HFFc6 (cell line): ENCODE results near the gene UFD1. TPM values are rescaled to one million over a fixed set of nuclear protein-coding genes. Genes with fewer than 3 reads are reported as not detected.

Experiments
- DNase-seq: peaks from one replicate; pipeline ENCODE4 v3.0.0-alpha.2; 2018
- H3K27ac Mint-ChIP-seq: 2 replicates; pipeline ENCODE4 v1.8.0; 2020; ENCODE audit warnings: mild to moderate bottlenecking, mixed read lengths
- H3K27me3 Mint-ChIP-seq: 2 replicates; pipeline ENCODE4 v1.8.0; 2021; ENCODE audit warnings: mild to moderate bottlenecking, moderate library complexity, mixed read lengths; ENCODE audit not compliant: insufficient read depth
- H3K36me3 Mint-ChIP-seq: 2 replicates; pipeline ENCODE4 v1.8.0; 2021; ENCODE audit warnings: low read depth, mixed read lengths
- H3K4me1 Mint-ChIP-seq: 2 replicates; pipeline ENCODE4 v1.8.0; 2020; ENCODE audit warnings: low read depth, mixed read lengths
- H3K4me3 Mint-ChIP-seq: 2 replicates; pipeline ENCODE4 v1.8.0; 2020; ENCODE audit warnings: mild to moderate bottlenecking, moderate library complexity, mixed read lengths
- H3K9me3 Mint-ChIP-seq: 2 replicates; pipeline ENCODE4 v1.8.0; 2020; ENCODE audit warnings: mild to moderate bottlenecking, mixed read lengths
- CTCF ChIP-seq: fragments of 200-600 bp; sonication (generic); IDR thresholded peaks from 2 replicates; pipeline ENCODE4 v1.5.0; 2021; ENCODE audit warnings: antibody characterized with exemption, mild to moderate bottlenecking
- total RNA-seq, 6 experiments: library from RNA; stranded (reverse); fragmentation: NEBNext Ultra II Directional; extraction: Animal tissue kit (Norgen Biotek cat#: 25700); gene quantifications; 2 replicates in 1 of 6; 3 replicates in 5 of 6; pipeline ENCODE4 v1.2.3, GENCODE V29; 2021

Gene UFD1
- total RNA-seq, 6 experiments from 2014 or later: 94.9 to 134 (median 113) TPM

- Mint-ChIP-seq H3K4me1 (no peaks in the 10 kb centered on the region), H3K27ac (no peak overlapping the region), H3K27me3 (peaks cover 1% of the 10 kb centered on the region; the same call in 1 of the 2 replicates), H3K36me3 (peaks cover 15% of the 10 kb centered on the region), H3K9me3 (no peaks in the 10 kb centered on the region), H3K4me3 (no peak overlapping the region)
- no peak for DNase-seq
- no peak for TF ChIP-seq CTCF
These were observed 28.5 kb upstream of the UFD1 start for GRCh38 chr22:19507534-19507861.

- peaks cover 1% of the 10 kb centered on the region; the same call in 1 of the 2 replicates for H3K27me3 Mint-ChIP-seq
- H3K36me3 Mint-ChIP-seq: 0 out of 2 replicates have a peak, but pooled peaks cover 4% of the 10 kb centered on the region
- no peak for TF ChIP-seq CTCF
- no peak overlapping the region for H3K27ac Mint-ChIP-seq
- H3K4me3 Mint-ChIP-seq: no peak overlapping the region
- H3K4me1 Mint-ChIP-seq: no peaks in the 10 kb centered on the region
- no peak for DNase-seq
- no peaks in the 10 kb centered on the region for H3K9me3 Mint-ChIP-seq
These were observed 27.2 kb upstream of the UFD1 start for GRCh38 chr22:19506212-19506611.

- H3K4me1 Mint-ChIP-seq: no peaks in the 10 kb centered on the region
- H3K27ac Mint-ChIP-seq: no peak overlapping the region
- no peaks in the 10 kb centered on the region for H3K36me3 Mint-ChIP-seq
These were observed 26.7 kb upstream of the UFD1 start for GRCh38 chr22:19505735-19506126.

GRCh38 chr22:19504900-19505734, 26.1 kb upstream of the UFD1 start:
- DNase-seq: no peak
- TF ChIP-seq CTCF: no peak
- Mint-ChIP-seq H3K4me3 (no peak overlapping the region), H3K36me3 (no peaks in the 10 kb centered on the region), H3K27ac (no peak overlapping the region), H3K27me3 (peaks cover 1% of the 10 kb centered on the region; the same call in 1 of the 2 replicates), H3K9me3 (no peaks in the 10 kb centered on the region), H3K4me1 (no peaks in the 10 kb centered on the region)

More at GRCh38 chr22:19505735-19506126, 26.7 kb upstream of the UFD1 start:
- DNase-seq: no peak
- no peak for TF ChIP-seq CTCF
- Mint-ChIP-seq H3K9me3 (no peaks in the 10 kb centered on the region), H3K27me3 (peaks cover 1% of the 10 kb centered on the region; the same call in 1 of the 2 replicates), H3K4me3 (no peak overlapping the region)

GRCh38 chr22:19503869-19504268, 24.9 kb upstream of the UFD1 start:
- Mint-ChIP-seq H3K27me3 (no peaks in the 10 kb centered on the region), H3K36me3 (no peaks in the 10 kb centered on the region), H3K9me3 (no peaks in the 10 kb centered on the region), H3K4me3 (no peak overlapping the region), H3K27ac (no peak overlapping the region), H3K4me1 (no peaks in the 10 kb centered on the region)
- peak; percentile 20; the same call in 1 of the 2 replicates for TF ChIP-seq CTCF
- DNase-seq: no peak
